Umbilical cord (tissue), 2 donors: ENCODE data around the gene DACT3. TPM values are rescaled to one million over a fixed set of nuclear protein-coding genes. Genes with fewer than 3 reads are reported as not detected.

ENCODE experiments used
- DNase-seq: peaks from one replicate; pipeline ENCODE4 v3.0.0-alpha.2; 2015; ENCODE audit warnings: low spot score
- total RNA-seq: library from RNA; depleted of rRNA; stranded (reverse); fragments of >200 nt; gene quantifications from one replicate; pipeline ENCODE4 v1.2.3, GENCODE V29; 2014; ENCODE audit warnings: low replicate concordance; ENCODE audit not compliant: insufficient read depth

DACT3 gene
- total RNA-seq, 1 donor from 2014 or later, result 26.7 TPM

DNA sequence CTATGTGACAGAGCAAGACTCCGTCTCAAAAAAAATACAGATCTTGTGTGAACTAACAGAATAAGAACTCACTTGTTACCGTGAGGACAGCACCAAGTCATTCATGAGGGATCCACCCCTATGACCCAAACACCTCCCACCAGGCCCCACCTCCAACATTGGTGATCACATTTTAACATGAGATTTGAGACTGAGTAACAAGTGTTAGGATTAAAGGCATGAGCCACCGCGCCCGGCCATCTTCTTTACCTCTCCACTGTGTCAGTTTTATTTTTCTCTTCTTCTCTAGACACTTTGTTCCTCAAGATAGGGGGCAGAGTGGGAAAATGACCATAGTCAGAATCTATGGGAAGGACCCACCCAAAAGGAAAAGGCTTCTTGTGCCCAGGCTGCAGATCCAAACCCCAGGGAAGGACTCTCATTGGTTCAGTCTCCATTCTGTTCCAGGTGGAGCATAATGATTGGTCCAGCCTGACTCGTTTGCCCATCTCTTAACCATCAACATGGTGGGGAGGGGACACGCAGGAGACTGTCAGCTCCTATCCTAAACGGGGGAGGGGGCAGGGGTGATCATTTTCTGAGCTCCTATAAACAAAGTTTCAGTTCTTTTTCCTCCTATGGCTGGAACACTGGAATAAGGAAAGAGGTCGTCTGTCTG, 61.1 kb downstream of the DACT3 start:
- no peak for DNase-seq

DNA sequence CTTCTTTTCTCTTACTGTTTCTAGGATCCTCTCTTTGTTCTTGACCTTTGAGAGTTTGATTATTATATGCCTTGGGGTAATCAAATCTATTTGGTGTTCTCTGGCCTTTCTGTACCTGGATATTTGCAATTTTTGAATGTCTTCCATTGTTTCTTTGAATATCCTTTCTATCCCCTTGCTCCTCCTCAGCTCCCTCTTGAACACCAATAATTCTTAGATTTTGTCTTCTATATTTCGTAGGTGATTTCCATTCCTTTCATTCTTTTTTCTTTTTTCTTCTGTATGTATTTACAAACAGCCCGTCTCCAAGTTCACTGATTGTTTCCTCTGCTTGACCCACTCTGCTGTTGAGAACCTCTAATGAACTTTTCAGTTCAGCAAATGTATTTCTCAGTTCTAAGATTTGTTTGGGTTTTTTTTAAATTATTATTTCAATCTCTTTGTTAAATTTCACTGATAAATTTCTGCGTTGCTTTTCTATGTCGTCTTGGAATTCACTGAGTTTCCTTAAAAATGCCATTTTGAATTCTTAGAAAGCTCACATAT, 62.5 kb downstream of the DACT3 start:
- no peak for DNase-seq

Other genes starting within 250 kb of the DACT3 start
- gene CCDC8, start 247.6 kb downstream of the DACT3 start, total RNA-seq, result 61.2 TPM
- gene PNMA8C, start 232.2 kb downstream of the DACT3 start, total RNA-seq, result not detected
- gene PNMA8A, start 189.6 kb downstream of the DACT3 start, total RNA-seq, result 10.4 TPM
- 3.1 TPM for gene PNMA8B, start 165.3 kb downstream of the DACT3 start, total RNA-seq
- 82.8 TPM for gene CALM3, start 59.9 kb downstream of the DACT3 start, total RNA-seq
- gene PTGIR, start 36.1 kb downstream of the DACT3 start, total RNA-seq, result 22.6 TPM
- not detected for gene GNG8, start 25.0 kb downstream of the DACT3 start, total RNA-seq
- 9.6 TPM for gene PRKD2, start 55.9 kb upstream of the DACT3 start, total RNA-seq
- gene FKRP, start 84.9 kb upstream of the DACT3 start, total RNA-seq, result 27.0 TPM
- 41.9 TPM for gene STRN4, start 85.3 kb upstream of the DACT3 start, total RNA-seq
- gene SLC1A5, start 127.4 kb upstream of the DACT3 start, total RNA-seq, result 76.6 TPM
- gene AP2S1, start 189.7 kb upstream of the DACT3 start, total RNA-seq, result 159 TPM
- 26.5 TPM for gene ARHGAP35, start 199.8 kb upstream of the DACT3 start, total RNA-seq